ENCODE measurements around the gene PLCG2.
"Not testable (repeated sequence)": the region's sequence is repeated elsewhere in the genome, so short reads cannot be mapped to it uniquely, and the experiment has no call there.

PLCG2 gene

DNA sequence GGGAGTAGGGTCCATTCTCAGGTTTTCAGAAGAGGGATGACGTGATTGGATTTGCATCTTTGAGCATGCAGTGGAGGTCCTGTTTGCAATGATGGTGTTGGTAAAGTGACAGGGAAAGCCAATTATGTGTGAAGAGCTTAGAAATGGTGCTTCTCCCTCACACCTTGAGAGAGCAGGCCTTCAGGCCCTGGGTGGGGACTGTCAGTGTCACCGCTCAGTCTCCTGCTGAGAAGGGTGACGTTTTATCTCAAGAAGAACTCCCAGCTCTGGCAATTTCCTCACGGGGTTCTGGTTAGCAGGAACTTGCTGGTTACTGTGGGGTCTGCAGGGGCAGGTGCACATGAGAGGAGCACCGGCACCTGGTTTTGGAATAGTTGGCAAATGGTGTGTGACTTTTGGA lies 11.2 kb downstream of the PLCG2 start:
- no peak for DNase-seq (ENCODE audit: low read depth)

GRCh38 chr16:81790830-81791435 lies 11.8 kb downstream of the PLCG2 start:
- DNase-seq (ENCODE audit: low read depth) = no peak

- no peak for DNase-seq (ENCODE audit: low read depth)
Measured at GRCh38 chr16:81792828-81793227, 13.7 kb downstream of the PLCG2 start.

GRCh38 chr16:81795193-81795592 lies 16.1 kb downstream of the PLCG2 start:
- DNase-seq (ENCODE audit: low read depth) = no peak

DNA sequence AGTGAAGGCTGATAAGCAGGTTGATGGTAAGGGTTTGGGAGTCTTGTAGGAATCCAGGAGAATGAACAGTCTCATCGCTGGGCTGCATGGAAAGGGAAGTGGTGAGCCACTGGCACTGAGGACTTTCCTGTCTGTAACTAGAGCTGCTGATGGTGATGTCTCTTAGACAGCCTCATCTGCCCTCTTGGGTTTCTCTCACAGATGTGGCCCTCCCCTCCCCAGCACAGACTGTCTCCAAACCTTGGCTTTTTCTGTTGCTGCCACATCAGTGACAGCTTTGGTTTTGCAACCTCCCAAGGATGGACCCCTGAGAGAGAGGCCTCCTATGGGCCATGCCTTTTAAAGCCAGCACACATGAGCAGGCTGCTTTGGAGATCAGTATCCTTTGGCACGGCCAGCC lies 16.9 kb downstream of the PLCG2 start:
- no peak for DNase-seq (ENCODE audit: low read depth)

- no peak for DNase-seq (ENCODE audit: low read depth)
Measured at GRCh38 chr16:81796583-81797346, 17.7 kb downstream of the PLCG2 start.

- DNase-seq (ENCODE audit: low read depth) = no peak
Measured at GRCh38 chr16:81797443-81797842, 18.4 kb downstream of the PLCG2 start.

DNA sequence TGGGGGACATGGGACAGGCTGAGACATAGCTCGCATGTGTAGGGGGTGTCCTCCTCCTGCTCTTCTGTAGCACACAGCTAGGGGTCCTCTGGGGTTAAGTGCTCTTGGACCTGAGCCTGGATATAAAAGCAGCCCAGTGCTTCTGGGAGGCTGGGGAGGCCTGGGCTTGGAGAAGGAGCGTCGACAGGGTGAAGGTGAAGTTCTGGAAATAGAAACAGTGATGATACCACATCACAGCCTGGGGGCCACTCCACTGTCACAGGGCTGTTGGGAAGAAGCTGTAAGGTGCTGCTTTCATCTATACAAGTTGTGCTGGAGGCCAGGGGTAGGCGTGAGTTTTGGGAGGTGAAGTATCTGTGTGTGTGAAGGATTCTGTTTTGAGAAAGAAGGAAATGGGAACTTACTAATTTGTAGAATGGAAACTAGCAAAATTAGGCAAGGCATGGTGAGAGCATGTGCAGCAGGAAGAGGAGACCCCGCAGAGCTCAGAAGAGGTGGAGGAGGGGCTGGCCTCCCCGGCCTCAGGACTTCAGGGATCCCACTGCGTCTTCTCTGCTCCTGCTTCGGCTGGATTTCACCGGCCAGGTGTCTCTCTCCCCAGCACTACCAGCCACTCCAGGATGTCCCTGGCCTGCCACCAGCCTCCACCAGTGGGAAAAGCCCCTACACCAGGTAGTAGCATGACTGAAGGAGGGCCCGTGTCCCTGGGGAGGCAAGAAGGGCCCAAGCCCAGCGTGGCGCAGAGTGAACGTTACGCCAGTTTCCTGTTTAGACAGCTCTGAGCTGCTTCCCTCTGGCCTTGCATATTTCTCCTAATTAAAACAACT lies 19.4 kb downstream of the PLCG2 start:
- no peak for DNase-seq (ENCODE audit: low read depth)

- DNase-seq (ENCODE audit: low read depth) = no peak
Measured at GRCh38 chr16:81799138-81799504, 20.0 kb downstream of the PLCG2 start.

- not testable (repeated sequence) for DNase-seq (ENCODE audit: low read depth)
Measured at GRCh38 chr16:81801724-81802123, 22.6 kb downstream of the PLCG2 start.

DNA sequence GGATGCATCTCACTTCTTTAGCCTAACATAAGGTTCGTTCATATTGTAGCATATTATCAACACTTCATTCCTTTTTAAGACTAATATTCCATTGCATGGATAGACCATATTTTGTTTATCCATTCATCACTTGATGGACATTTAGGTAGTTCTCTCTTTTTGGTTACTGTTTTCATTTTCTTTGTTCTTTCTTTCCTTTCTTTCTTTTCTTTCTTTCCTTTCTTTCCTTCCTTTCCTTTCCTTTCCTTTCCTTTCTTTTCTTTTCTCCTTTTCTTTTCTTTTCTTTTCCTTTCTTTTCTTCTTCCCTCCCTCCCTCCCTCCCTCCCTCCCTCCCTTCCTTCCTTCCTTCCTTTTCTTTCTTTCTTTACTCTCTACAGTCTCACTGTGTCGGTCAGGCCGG lies 24.2 kb downstream of the PLCG2 start:
- DNase-seq (ENCODE audit: low read depth) = no peak

- DNase-seq (ENCODE audit: low read depth) = no peak
Measured at GRCh38 chr16:81804134-81804610, 25.1 kb downstream of the PLCG2 start.

DNA sequence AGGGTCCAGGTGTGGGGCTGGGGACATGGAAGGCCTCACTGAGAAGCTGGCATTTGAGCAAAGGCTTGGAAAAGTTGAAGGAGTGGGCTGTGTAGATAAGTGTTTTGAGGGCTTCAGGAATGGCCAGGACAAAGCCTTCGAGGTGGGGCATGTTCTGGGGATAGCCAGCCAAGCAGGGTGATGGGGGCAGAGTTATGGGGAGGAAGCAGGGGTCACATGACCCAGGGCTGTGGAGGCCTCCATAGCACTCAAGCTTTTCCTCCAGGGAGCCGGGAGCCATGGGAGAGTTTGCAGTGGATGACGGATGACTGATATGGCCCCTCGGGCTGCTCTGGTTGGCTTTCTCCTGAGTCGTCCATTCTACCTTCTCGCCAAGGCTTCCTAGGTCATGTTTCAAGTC lies 27.6 kb downstream of the PLCG2 start:
- no peak for DNase-seq (ENCODE audit: low read depth)

GRCh38 chr16:81807767-81808358 lies 28.8 kb downstream of the PLCG2 start:
- DNase-seq (ENCODE audit: low read depth) = no peak

DNA sequence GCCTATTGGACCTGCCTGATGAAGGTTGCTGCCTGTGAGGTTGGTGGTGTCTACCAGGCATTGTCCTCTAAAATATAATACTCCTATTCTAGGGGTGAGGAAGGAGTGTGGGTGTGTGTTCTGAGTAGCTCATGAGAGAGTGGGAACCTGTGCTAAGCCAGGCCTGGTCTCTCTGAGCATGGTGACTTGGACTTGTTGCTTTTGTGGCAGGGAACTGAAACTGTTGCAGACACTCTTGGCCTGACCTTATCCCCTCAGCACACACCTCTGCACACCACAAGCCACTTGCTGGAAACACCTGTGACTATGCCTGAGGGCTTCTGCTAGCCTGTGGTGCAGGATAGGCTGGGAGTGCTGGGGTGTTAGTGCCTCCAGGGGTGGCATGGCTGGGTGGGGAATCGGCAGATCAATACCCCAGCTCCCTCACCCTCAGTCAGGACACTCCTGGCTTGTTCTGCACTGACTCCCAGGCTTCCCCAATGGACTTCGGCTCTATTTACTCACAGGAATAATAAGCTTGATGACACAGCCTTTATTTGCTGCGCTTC lies 29.9 kb downstream of the PLCG2 start:
- DNase-seq (ENCODE audit: low read depth) = no peak

DNA sequence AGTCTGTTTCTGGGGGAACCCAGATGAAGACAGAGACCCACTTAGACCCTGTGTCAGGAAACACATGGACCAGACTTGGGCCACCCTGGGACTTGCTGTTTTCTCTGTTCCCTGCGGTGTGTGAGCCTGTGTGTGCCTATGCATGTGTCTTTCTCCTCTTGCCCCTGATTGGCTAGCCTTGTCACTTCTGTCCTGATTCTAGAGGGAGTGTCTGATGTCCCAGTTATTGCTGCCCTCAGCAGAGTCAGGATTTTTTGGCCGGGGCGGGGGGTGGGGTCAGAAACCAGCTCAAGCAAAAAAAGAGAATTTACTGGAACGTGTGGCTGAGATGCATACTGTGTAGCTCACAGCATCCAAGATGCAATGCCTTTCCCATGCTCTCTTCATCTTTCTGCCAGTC lies 30.5 kb downstream of the PLCG2 start:
- DNase-seq (ENCODE audit: low read depth) = no peak

DNA sequence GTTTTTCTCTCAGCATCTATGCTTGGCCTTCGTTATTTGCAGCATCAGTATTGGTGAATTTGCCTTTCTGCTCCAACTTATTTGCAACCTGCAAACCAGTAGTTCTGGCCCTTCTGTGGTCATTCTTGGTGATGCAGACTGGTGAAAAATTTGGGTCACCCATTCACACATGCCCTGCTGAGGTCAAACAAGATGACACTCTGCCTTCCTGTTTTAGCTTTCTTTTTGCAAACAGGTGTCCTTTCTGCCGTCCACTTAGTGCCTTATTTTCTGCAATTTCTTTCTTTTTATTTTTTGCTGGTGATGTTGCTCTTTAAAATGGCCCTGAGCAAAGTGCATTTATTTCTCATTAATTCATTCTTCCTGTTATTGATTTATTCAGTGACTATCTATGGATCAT lies 31.3 kb downstream of the PLCG2 start:
- DNase-seq (ENCODE audit: low read depth) = no peak

DNA sequence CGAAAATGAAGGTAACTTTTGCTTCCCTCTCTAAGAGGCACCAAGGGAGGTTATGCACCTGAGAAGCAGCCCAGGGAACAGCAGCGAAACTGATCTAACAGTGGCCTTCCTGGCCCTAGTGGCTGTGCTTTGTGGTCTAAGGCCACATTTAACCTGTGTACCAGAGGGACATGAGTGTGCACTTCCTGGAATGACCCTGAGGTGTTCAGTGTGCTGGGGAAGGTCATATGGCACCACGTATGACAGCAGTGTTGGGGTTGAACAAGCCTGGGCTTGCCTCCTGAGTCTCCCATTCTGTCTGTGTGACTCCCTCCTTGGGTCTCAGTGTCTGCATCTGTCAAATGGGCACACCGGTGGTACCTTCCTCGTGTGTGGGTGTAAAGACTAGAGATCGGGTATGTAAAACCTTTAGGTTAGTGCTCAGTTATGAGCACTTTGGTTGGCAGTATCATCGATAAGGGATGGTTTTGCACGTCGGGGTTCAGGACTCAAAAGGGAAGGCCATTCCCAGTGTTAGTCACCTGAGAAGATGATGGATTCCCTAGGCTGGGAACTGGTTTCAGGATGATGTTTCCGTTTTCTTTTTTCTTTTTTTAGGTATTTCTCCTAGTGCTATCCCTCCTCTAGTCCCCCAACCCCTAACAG lies 31.9 kb downstream of the PLCG2 start:
- DNase-seq (ENCODE audit: low read depth) = no peak

DNA sequence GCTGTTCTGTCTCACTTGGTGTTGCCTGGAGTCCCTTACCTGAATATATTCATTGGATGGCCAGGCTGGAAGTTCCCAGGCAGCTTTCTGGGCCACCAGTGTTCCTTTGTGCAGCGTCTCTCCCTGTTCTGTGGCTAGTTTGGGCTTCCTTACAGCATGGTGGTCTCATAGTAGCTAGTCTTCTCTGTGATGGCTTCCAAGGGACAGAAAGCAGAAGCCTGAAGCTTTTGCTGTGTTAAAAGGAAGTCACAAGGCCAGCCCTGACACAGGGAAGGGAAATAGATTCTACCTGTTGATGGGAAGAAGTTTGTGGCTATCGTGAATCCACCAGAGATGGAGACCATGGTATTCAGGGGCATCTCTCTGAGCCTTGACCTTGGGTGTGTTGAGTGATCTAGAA lies 34.6 kb downstream of the PLCG2 start:
- no peak for DNase-seq (ENCODE audit: low read depth)

DNA sequence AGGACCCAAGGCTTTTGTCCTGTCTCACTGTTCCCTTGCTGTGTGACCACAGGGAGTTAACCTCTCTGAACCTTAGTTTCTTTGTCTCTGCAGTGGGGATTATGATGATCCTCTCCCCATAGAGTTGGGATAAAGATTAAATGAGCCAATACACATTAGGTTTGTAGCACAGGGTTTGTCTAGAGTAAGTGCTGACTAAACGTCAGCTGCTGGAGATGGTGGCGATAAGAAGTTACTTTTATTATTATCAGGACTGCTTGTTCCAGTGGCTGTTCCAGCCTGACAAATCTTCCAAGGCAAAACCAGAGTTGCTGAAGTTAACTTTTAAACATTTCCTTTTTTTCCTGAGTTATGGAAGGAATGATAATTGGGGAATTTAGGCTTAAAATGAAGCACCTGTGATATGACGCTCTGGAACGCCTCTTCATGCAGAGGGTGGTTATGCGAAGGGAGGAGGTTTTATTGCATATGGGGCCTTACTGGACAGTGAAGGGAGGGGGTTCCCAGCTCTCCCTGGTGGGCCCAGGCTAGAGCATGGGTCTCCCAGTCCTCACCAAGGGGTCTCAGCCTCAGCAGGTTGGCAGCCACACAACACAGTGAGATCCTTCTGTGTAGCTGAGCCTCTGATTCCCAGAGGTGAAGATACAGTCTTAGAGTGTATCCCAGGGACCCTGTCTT lies 35.8 kb downstream of the PLCG2 start:
- no peak for DNase-seq (ENCODE audit: low read depth)

DNA sequence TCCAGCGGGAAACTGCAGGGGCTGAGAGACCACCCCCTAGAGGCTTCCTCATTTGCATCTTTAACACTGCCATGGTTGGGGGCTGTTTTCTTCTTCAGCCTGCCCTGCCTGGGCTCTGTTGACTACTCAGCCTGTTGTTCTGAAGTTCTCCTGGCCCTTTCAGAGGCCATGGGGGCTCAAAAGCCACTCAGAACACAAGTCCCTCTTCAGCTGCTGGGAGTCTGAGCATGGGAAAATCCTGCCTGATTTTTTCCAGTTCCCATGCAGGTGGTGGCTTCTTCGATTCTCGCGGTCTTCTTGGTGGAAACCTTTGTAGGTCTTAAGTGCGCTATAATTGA lies 36.3 kb downstream of the PLCG2 start:
- DNase-seq (ENCODE audit: low read depth) = no peak
